ENCODE measurements around the gene TMEM128. TPM values are rescaled to one million over a fixed set of nuclear protein-coding genes. Genes with fewer than 3 reads are reported as not detected.

TMEM128 gene
- total RNA-seq, 2 donors from 2014 or later = 24.4 to 27.4 TPM

DNA sequence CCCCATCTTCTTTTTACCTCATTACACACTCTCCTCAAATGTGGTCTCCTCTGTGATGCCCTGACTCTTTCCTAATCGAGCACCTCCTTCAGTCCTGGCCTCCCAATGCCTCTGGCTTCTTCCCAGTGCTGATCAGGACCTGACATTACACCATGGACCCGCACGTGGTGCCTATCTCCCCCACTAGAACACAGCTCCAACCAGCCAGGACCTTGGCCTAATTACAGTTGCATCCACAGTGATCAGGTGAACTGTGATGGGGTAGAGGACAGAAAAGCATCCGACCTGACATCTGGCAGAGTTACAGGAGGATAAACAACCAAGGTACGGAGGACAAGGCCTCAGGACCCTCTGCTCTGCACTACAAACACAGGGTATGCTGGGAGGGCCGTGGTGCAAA, 29.5 kb upstream of the TMEM128 start:
- Histone ChIP-seq H3K9me3 (no peaks in the 10 kb centered on the region), H3K36me3 (peaks cover 51% of the 10 kb centered on the region), H3K27ac (no peak overlapping the region), H3K27me3 (replicated peaks; ENCODE audit: insufficient read depth) (no peaks in the 10 kb centered on the region), H3K4me3 (no peak overlapping the region), H3K4me1 (ENCODE audit: control insufficient read depth in 1 of 2, low read depth in 2 of 2) (no peaks in the 10 kb centered on the region)
- no peak for TF ChIP-seq CTCF (IDR thresholded peaks at IDR 0.05)
- no peak for DNase-seq (ENCODE audit: low spot score)
- no peak for ATAC-seq (ENCODE audit: insufficient number of reproducible peaks, low FRiP score, low read depth)

DNA sequence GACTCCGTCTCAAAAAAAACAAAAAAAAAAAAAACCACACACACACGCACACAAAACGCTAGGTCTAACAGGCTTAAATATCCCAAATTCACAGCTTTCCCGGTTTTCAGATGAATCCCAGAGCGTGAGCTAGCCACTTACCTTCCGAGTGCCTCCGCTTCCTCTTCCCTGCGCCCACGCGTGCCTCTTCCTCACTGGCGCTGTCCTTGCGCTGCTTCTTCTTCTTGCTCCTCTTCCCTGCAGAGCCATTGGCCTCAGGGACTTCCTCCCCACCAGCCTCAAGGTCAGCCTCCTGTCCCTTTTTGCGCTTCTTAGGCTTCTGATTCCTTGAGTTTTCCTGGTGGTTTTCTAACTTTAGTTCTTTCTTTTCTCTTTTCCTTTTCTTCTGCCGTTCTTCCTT, 26.2 kb upstream of the TMEM128 start:
- DNase-seq (ENCODE audit: low spot score) (no peak), ATAC-seq (ENCODE audit: insufficient number of reproducible peaks, low FRiP score, low read depth) (no peak)
- no peaks in the 10 kb centered on the region for H3K4me1 ChIP-seq (ENCODE audit: control insufficient read depth in 1 of 2, low read depth in 2 of 2)
- H3K9me3 ChIP-seq = no peaks in the 10 kb centered on the region
- H3K4me3 ChIP-seq = no peak overlapping the region
- no peak for TF ChIP-seq CTCF (IDR thresholded peaks at IDR 0.05)
- H3K27ac ChIP-seq = no peak overlapping the region
- H3K36me3 ChIP-seq = peaks cover 32% of the 10 kb centered on the region
- H3K27me3 ChIP-seq (replicated peaks; ENCODE audit: insufficient read depth) = no peaks in the 10 kb centered on the region

DNA sequence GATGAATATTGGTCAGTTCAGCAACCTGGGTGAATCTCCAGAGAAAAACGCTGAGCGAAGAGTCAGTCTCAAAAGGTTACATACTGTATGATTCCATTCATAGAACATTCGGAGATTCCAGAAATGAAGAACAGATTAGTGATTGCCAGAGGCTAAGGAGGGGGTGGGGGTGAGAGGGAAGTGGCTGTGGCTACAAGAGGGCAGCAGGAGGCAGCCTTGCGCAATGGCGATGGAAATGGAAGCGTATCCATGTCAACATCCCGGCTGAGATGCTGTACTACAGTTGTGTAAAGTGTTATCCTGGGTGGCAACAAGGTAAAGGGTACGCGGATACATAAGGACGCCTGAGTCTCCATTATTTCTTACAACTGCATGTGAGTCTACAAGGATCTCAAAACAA, 23.9 kb upstream of the TMEM128 start:
- Histone ChIP-seq H3K27ac (no peak overlapping the region), H3K4me1 (ENCODE audit: control insufficient read depth in 1 of 2, low read depth in 2 of 2) (no peaks in the 10 kb centered on the region), H3K27me3 (replicated peaks; ENCODE audit: insufficient read depth) (no peaks in the 10 kb centered on the region), H3K4me3 (no peak overlapping the region), H3K36me3 (peaks cover 17% of the 10 kb centered on the region), H3K9me3 (no peaks in the 10 kb centered on the region)
- no peak for TF ChIP-seq CTCF (IDR thresholded peaks at IDR 0.05)
- DNase-seq (ENCODE audit: low spot score) (no peak), ATAC-seq (ENCODE audit: insufficient number of reproducible peaks, low FRiP score, low read depth) (no peak)

GRCh38 chr4:4270529-4270928, 22.5 kb upstream of the TMEM128 start:
- no peaks in the 10 kb centered on the region for H3K9me3 ChIP-seq
- no peak for DNase-seq (ENCODE audit: low spot score)
- no peaks in the 10 kb centered on the region for H3K27me3 ChIP-seq (replicated peaks; ENCODE audit: insufficient read depth)
- ATAC-seq (ENCODE audit: insufficient number of reproducible peaks, low FRiP score, low read depth) = no peak
- no peak for TF ChIP-seq CTCF (IDR thresholded peaks at IDR 0.05)
- H3K36me3 ChIP-seq = peaks cover 11% of the 10 kb centered on the region
- no peak overlapping the region for H3K4me3 ChIP-seq
- no peaks in the 10 kb centered on the region for H3K4me1 ChIP-seq (ENCODE audit: control insufficient read depth in 1 of 2, low read depth in 2 of 2)
- no peak overlapping the region for H3K27ac ChIP-seq

DNA sequence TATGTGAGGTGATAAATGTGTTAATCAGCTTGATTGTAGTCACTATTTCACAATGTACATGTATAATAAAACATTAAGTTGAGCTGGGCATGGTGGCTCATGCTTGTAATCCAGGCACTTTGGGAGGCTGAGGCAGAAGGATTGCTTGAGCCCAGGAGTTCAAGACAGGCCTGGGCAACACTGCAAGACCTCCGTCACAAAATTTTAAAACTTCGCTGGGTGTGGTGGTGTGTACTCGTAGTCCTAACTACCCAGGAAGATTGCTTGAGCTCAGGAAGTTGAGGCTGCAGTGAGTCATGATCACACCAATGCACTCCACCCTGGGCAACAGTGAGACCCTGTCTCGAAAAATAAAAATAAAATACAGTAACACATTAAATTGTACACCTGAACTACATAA, 21.8 kb upstream of the TMEM128 start:
- DNase-seq (ENCODE audit: low spot score) = no peak
- H3K27ac ChIP-seq = no peak overlapping the region
- TF ChIP-seq CTCF (IDR thresholded peaks at IDR 0.05) = no peak
- H3K9me3 ChIP-seq = no peaks in the 10 kb centered on the region
- H3K4me1 ChIP-seq (ENCODE audit: control insufficient read depth in 1 of 2, low read depth in 2 of 2) = no peaks in the 10 kb centered on the region
- H3K27me3 ChIP-seq (replicated peaks; ENCODE audit: insufficient read depth) = no peaks in the 10 kb centered on the region
- H3K36me3 ChIP-seq = peaks cover 7% of the 10 kb centered on the region
- ATAC-seq (ENCODE audit: insufficient number of reproducible peaks, low FRiP score, low read depth) = no peak
- H3K4me3 ChIP-seq = no peak overlapping the region
